HG03571 (cell line): ENCODE results near the gene PYGO2.

Experiments used
- ATAC-seq: cut with Tn5 transposase; IDR thresholded peaks from one replicate; pipeline ENCODE4 v1.9.1; 2021; ENCODE audit not compliant: unreplicated experiment

The PYGO2 gene

DNA sequence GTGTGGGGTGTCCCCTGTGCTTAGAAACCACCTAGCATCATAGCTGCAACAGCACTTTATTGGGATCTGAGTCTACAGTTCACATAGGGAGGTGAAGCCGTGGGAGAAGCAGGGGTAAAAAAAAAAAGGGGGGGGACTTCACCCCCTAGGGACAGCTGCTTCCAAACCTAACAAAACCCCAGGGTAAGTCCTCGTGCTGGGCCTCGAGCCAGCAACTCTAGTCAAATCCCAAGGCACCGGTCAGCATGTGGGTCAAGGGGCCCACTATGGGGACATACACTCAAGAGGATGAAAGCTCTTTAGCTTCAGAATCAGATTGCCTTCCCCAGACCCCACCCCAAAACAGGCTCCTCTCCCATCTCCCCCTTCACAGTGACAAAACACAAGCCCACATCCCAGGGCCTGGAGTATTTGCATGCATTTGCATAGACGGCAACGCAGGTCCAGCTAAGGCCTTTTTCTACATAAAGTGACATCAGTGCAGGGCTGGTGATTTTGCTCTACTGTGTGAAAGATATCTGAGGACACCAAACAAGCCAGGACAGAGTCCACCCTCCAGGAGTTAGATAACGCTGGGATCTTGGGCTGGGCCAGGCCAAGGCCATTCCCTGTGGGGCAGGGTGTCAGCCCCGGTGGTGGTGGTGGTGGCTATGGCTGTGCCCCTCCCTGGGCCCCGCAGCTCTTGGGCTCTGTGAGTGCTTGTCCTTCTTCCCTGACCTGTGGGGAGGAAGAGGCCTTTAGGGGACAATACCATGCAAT lies 17.0 kb downstream of the PYGO2 start:
- ATAC-seq: no peak

DNA sequence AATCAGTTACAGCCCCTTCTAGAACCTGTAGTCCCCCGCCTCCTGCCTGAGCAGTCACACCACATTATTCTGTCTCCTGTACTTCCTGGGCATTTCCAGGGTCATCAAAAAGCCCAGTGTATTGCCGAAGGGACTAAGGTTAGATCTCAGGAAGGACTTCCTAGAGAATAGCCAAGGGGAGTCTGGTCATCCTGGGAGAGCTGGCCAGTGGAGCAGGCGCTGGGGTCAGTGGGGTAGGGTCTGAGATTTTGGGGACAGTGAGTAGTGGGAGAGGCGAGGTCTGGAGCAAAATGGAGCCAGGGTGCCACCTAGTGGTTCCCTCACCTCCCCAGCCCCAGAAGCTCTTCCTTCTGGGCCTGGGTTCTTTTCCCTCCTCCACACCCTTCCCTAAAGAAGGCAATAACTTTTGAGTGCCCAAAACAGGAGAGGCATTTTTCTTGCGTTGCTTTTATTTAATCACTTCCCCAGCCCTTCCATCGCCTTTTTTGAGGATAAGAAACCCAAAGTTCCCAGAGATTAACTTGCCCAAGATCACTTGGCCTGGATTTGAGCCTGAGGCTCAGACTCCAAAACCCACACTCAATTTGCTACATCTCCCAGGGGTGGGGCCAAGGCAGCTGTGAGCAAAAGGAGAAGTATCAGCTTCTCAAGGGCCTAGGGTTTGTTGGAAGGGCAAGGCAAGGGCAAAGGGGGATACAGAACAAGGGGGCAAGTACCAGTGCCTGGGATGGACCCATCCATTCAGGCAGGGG lies 17.8 kb downstream of the PYGO2 start:
- no peak for ATAC-seq

DNA sequence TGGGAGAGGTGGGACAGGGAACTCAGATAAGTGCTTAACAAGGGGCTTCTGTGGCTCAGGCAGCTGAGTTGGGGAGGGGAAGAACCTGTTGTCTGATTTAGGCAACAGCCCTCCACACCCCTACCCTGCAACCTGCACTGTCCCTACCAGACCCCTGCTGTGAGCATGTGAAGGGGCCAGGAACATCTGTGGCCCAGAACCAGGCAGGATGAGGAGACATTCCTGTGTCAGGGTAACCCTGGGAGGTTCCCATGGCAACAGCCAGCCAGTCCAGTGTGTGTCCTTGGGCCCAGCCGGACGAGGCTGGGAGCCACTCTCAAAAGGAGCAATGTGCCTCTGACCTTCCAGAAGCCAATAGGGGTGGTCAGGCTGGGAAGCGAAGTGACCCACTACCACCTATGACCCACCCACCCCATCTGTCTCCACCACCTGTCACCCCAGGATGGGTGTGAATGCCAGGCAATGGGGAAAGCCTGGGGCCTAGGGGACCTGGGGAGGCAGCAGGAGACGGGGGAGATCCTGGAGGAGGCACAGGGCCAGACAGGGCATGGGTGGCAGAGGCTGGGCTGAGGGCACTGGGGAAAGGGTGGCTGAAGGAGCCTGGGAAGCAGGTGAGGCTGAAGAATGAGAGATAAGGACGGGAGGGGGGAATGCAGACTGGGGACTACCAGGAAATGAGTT lies 20.1 kb downstream of the PYGO2 start:
- ATAC-seq: no peak

DNA sequence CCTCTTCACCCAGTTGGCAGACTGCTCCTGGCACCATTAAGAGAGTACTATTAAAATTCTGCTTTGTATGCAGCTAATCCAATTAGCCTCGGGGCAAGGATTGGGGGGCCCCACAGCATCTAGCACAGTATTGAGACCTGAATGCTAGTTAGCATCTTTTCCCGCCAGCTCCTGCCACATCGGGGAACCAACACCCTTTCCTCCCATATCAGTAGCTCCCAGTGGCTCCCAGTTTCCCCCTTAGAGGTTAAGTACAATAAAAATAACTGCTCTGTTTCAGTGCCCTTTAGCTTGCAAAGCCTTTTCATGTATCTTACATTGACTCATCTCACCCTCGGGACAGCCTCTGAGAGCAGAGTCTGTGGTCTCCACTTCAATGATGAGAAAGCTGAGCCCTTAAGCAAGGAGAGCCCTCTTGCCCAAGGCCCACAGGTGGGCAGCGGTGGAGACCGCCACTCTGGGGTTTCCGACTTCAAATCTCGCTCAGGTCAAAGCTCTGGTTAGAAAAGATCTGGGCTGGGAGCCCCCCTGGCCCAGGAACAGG lies 20.9 kb downstream of the PYGO2 start:
- ATAC-seq: no peak

DNA sequence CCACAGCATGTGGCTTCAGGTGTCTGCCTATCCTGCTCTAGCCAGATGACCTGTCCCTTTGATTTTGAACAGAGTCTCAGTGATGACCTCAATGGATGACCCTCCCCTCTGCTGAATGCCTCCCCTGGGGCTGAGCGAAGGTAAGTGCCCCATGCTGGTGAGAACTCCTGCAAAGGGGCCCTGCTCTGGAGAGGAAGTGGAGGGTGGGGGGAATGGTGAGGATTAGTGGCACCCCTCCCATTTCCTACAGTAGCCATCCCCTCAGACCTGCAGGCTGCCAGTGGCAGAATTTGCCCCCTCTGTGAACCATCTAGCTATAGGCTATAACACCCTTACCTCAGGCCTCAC lies 21.4 kb downstream of the PYGO2 start:
- no peak for ATAC-seq

DNA sequence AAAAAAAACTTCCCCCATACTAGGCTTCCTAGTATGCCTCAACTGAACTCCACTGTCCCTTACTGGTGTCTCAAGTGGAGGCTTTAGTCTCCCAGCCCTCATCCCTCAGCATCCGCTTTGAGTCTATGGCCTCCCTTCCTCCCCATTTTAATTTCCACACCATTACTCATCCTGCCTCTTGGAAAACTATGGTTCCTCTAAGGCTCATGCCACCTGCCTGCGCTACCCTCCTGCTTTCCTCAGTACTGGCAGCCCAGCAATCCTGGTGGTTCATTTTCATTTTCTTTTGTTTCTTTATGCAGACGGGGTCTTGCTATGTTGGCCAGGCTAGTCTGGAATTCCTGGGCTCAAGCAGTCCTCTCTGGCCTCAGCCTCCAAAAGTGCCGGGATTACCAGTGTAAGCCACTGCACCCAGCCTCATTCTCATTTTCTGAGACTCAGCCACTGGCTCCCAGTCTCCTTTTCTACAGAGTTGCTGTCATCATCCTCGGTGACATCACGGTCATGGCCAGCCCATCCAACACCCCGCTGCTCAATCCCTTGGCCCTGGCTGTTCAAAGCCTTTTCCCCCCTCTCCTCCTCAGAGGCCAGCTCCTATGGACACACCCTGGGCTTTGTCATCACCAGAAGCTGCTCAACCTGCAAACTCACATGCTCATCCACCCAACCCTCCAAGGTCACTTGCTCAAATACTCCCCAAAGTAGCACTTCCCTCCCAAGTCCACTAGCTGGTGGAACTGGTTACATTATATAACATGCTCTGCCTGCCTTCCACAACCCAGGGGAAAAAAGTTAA lies 22.8 kb downstream of the PYGO2 start:
- ATAC-seq: no peak

DNA sequence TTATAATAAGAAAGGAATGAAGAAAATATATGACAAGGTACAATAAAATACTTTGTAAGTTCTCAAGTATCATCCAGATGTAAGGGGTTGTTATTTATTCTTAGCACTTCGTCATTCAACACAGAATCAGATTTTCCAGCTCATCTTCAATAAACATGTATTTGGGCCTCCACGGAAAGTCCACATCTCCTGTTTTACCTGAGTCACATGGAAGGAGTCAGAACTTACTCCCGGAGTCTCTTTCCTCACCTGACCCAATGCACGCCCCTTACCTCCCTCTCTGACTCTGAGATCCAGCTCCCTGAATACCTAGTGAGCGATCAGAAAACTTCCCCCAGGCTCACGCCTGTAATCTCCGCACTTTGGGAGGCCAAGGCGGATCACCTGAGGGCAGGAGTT lies 23.6 kb downstream of the PYGO2 start:
- ATAC-seq: no peak

DNA sequence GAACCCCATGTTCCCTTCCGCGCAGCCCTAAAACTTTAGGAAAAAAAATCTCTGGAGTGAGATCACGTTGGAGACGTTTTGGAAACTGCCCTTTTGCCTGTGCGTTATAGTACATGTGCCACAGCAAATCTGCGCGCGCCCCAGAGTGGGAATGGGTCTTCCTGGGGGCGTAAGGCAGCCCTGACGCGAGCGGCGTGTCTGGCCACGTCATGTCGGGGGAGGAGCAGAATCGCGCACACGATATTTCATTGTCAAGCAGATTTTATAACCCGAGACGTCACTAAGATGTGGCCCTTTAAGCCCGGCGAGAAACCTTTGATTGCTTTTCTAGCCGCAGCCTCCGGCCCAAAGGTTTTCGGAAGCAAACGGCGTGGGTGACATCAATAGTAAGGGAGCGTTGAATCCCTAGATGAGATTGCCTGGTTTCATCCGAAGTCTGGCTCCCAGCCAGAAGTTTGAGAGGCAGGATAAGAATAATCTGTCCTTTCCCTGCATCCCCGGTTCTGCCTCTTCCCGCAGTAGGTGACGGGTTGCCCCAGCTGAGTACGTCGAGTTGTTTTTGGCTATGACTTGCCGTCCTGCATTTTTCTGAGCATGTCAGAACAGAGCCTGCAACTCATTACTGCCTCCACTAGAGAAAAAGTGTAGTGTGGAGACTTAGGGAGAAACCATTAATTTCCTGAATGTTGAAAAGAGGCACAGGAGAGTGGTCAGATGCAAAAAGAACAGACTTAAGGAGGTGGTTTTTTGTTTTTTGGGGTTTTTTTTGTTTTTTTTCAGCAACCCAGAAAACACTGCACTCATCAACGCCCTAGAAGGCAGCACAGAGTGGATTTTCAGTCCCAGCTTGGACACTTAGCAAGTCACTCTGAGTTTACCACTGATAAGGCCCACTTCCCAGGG lies 24.2 kb downstream of the PYGO2 start:
- peak; percentile 53 for ATAC-seq

DNA sequence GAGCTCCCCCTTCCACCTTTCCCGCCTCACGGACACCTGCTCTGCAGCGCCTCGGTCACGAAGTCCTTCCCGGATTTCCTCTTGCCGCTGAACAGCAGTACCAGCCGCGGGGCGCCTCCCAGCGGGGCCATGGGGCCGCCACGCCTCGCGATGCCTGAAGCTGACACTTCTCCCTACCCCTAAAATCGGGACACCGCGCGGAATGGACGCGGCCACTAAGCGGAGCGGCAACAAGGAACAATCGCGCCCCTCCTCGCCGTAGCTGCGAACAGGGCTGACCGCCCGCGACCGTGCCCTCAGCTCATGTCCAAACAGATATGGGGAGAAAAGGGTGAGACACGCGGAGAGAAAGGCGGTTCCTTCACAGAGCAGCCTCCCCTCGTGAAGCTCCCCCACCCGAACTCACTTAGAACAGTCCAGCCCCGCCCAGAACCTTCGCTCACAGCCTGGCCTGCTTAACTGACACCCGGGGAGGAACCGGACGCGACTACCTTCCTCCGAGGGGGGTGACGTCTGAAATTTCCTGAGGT lies 25.0 kb downstream of the PYGO2 start, which contains the start of gene PMVK:
Gene PMVK, minus strand, starts transcription at position 165 of the 530 bp plus-strand sequence. Its CDS starts 34 bp downstream, at position 131.
- ATAC-seq: peak; percentile 54

DNA sequence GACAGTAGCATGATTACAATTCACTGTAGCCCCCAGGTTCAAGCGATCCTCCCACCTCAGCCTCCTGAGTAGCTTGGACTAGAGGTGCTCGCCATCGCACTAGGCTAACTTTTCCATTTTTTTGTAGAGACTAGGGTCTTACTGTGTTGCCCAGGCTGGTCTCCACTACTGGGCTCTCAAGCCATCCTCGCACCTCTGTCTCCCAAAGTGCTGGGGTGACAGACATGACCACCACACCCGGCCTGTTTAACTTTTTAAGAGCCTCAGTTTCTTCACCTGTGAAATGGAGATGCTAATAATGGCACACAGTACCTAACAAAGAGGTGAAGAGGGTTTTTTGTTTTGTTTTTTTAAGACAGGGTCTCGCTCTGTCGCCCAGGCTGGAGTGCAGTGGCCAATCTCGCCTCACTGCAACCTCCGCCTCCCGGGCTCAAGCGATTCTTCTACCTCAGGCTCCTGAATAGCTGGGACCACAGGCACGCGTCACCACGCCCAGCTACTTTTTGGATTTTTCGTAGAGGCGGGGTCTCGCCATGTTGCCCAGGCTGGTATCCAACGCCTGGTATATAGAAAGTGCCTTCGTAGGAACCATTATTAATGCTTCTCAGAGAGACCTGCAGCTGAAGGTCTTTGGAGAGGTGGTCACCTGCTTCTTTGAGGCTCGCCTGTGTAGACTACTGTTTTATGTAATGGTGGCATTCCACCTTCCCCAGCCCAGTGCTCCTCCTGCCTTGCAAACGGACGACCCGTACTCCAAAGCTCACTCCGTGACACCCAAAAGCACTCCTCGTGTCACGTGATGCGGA lies 25.6 kb downstream of the PYGO2 start:
- ATAC-seq: no peak

DNA sequence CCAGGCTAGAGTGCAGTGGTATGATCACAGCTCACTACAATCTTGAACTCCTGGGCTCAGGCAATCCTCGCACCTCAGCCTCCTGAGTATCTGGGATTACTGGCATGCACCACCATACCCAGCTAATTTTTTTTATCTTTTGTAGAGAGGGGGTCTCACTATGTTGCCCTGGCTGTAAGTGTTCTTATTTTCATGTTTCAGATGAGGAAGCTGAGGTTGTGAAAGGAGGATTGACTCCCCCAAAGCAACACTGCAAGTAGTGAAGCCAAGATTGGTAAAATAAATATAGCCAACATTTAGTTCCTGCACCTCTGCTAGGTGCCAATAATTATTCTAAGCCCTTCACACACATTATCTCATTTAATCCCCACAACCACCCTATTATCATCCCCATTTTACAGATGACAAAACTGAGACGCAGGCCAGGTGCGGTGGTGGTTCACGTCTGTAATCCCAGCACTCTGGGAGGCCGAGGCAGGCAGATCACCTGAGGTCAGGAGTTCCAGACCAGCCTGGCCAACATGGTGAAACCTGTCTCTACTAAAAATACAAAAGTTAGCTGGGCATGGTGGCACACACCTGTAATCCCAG lies 27.1 kb downstream of the PYGO2 start:
- ATAC-seq: no peak

DNA sequence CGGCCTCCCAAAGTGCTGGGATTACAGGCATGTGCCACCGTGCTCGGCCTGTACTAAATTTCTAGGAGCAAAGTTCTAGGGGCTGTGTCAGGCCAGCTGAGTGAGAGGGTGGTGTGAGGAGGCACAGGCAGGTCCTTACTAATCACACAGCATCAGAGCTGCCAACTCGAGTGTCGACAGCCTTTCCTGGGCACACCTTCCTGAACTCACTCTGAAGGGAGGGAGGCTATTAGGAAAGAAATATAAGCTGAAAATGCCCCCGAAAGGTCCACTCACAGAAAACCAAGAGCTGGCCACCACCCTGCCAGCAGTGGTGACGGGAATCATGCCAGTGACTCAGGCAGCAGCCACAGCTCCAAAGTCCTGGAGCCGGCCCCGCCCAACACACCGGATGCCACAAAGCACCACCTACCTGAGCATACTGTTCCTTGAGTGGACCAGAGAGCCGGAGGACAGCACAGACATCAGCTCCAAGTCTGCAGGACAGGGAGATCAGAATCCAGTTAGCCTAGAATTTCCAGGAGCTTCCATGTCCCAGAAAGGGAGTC lies 29.6 kb downstream of the PYGO2 start:
- ATAC-seq: no peak

DNA sequence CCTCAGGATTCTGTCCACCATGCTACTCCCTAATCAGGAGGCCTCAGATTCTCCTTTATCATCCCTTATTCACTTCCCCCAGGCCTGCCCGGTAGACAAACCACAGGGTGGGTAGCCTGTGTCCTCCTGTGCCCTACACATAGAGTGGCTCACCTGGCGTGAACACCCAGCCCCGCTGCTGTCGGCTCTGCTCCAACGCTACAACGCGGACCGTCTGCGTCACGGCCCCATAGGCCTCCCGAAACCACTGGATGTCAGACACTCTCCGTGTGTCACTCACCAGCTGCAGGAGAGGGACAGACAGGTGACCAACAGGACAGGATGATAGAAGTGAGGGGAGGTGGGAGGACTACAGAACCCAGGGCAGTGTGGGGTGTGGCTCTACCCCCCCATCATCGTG lies 35.4 kb downstream of the PYGO2 start:
- ATAC-seq: no peak

DNA sequence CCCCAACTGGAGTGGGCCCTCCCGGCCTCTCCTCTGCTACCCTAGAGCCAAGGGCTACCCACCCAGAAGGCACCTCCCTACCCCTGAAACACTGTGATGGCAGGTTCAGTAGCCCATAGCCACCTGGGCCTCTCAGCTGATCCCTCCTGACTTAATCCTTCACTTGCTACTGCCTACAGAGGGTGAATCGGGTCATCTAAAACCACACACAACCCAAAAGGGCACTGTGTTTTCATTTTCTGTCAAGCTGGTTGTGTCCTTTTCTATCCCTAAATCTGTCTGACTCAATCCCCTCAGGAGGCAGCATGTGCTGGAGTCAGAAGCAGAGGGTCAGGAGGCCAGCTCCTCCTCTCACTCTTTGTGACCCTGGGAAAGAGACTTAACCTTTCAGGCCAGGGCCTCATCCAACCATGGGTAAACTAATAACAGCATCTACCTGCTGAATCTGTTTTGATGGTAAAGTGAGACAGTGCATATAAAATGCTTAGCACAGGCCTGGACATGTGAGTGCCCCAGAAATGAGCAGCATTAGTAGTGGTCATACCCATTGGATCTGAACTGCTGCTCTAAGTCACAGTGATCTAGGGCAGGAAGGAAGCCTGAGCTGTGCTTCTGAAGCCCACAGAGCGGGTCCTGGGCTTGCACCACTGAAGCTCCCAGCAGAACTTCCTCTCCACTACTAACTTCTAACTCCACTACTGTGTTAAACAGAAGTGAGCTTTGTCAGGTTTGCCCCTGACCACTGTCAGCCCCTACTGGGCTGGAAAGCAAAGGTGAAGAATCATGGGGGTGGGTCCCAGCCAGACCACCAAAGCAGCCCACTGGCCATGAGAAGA lies 36.0 kb downstream of the PYGO2 start:
- ATAC-seq: no peak

DNA sequence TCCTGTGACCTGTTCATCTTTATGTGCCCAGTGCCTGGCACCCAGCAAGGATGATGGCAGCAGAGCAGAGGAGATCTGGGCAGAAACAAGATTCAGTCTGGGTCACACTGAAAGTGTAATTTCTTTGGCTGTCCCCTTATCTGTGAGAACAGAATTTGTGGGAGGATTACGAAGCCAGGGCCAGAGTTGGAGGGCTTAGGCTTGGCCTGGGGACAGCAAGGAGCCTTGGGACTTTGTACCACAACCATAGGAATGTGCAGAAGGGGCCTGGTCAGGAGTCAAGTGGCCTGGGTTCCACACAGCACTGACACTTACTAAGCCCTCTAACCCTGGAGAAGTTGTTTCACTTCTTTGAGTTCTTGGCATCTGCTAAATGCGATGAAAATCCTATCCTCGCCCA lies 37.9 kb downstream of the PYGO2 start:
- ATAC-seq: no peak

DNA sequence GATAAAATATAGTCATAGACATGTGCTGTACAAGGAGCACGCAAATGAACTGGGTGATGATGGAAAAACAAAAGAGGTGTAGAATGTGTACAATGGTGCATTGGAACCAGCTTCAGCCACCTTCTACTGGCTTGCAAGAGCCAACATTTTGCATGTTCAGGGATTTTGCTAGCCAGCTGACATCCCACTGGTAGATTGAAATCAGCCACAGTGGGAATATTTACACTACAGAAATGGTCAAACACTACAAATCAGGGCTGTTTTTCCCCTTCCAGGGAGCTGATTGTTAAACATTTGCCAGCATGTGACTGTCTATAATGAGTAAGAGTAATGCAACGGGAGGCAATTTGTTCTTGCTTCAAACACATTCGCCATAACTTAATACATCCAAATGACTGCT lies 48.3 kb downstream of the PYGO2 start:
- no peak for ATAC-seq

DNA sequence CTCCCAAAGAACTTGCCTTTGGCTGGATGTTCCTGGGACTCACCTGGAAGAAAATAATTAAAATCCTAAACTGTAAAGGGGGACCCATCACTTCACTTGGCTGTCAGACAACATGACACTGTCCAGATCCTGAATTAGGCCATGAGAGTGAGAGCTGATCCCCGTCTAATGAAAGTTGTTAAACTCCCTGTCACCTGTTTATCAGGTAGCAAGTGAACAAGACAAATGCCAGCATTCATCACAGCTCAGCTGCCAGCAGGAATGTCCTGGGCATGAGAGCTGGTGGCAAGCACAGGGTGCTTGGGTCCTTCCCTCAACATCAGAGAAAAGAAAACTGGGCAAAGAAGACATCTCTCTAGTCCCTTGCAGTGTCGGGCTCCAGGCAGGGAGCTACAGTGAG lies 48.8 kb downstream of the PYGO2 start:
- ATAC-seq: no peak
